GM21360 (cell line): ENCODE results near the gene ZNF804B.
A peak's percentile ranks its signal among the peaks of the same experiment; 100 is the strongest.

ENCODE experiments used
- ATAC-seq: cut with Tn5 transposase; IDR thresholded peaks from one replicate; pipeline ENCODE4 v1.9.1; 2021; ENCODE audit warnings: mild to moderate bottlenecking, moderate library complexity; ENCODE audit not compliant: unreplicated experiment

ZNF804B gene

DNA sequence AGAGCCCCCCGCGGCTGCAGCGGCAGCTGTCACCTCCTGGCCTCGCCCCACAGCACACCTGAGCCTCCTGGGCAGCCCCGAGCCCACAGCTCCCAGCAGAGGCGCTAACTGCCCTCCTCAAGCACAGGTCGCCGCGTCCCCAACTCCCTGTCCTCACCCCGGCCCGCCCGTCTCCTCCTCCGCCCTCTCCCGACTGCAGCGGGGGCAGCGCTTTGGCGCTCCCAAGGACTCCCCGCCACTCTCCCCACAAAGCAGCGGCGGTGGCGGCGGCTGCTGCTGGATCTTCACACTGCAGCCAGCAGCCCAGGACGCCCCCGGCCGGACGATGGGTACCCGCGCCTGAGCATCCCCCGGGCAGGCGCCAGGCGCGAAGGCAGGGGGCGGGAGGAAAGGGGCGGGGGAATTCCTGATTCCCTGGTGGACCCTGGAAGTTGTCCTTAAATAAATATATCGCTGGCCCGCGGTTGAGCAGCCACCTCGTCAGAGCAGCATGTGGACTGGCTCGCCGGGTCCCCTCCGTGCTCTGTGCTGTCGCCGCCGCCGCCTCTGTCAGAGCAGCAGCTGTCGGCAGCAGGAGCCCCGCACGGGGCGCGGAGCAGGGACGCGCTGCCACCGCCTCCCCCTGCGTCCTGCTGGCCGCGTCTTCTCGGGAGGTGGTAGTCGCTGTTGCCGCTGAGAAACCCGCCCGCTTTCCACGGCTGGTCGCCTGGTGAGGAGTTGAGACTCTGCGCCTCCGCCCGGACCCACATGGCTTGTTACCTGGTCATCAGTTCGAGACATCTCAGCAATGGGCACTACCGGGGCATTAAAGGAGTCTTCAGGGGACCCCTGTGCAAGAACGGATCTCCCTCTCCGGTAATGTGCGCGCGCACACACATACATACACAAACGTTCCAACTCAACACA, at the start of gene ZNF804B:
ZNF804B (plus strand) TSS at position 471 of the 906 bp plus-strand sequence; CDS start at position 748, 277 bp downstream.
- no peak for ATAC-seq

DNA sequence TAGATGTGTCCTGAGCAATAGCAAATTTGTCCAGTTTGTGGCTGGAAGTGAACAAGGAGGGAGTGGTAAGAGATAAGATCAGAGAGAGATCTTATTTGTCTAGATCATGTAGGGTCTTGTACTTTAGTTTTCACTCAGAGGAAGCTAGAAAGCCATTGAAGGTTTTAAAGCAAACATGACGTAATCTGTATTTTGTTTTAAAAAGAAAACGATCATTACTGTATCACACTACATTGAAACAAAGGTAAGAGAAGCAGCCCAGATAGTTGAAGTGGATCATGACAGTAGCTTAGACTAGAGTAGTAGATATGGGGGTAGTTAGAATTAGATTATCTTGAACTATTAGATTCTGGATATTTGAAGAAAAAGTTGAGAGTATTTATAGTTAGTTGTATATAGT, 23.6 kb upstream of the ZNF804B start:
- ATAC-seq = no peak

DNA sequence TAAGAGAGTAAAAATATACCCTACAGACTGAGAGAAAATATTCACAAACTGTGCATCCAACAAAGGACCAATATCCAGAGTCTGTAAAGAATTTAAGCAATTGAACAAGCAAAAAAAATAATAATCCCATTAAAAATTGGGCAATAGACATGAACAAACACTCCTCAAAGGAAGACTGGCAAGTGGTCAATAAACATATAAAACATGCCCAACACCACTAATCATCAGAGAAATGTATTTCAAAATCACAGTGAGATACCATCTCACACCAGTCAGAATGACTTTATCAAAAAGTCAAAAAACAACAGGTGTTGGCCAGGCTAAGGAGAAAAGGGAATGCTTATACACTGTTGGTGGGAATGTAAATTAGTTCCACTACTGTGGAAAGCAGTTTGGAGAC, 21.9 kb upstream of the ZNF804B start:
- ATAC-seq = no peak

DNA sequence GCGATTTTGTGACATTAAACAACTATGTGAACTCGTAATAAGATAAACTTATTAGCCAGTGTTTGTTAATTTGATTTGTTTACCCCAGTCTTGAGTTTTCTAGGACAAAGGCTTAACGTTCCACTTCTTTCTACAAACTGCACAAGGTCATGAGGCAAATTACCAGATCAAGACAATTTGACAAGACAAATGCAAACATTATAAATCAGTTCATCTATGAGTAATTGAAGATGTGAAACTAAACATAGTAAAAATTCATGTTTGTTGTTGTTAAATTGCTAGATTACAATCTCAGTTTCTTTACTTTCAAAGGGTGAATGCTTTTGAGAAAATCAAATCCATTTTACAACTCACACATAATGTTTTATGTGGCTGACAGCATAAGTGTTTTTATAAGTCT, 13.4 kb upstream of the ZNF804B start:
- ATAC-seq = no peak

DNA sequence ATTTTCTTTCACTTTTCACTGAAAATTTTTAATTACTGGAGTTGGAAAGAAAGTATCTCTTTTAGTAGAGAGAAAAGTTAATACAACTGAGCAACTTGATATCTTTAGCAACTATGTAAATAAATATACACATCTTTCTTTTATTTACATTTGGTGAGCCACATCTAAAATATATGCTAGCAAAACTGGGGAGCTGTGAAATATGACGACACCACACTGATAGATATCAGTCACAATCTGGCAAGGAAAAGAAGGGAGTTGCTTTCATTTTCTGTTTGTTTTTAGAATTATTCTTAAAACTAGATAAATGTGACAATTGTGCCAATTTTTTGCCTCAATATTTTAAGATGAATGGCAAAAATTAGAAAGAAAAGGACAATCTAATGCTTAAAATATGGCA, 2.7 kb upstream of the ZNF804B start:
- no peak for ATAC-seq

DNA sequence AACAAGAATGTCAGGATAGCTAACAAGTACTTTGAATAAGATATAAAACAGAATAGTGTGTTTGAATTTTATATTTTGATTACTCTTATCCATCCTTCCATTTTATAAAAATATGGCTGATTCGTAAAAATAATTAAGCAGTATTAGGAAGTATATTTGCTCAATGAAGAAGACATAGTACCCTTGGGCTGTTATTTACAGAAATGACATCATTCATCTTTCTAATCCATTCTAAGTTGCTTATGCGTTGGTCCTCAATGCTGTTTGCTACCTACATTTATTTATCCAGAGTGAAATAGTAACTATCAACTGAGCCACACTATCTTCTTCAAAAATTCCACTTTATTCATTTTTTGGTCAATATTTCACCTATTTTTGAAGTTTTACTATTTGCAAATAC, 2.1 kb upstream of the ZNF804B start:
- ATAC-seq = no peak

DNA sequence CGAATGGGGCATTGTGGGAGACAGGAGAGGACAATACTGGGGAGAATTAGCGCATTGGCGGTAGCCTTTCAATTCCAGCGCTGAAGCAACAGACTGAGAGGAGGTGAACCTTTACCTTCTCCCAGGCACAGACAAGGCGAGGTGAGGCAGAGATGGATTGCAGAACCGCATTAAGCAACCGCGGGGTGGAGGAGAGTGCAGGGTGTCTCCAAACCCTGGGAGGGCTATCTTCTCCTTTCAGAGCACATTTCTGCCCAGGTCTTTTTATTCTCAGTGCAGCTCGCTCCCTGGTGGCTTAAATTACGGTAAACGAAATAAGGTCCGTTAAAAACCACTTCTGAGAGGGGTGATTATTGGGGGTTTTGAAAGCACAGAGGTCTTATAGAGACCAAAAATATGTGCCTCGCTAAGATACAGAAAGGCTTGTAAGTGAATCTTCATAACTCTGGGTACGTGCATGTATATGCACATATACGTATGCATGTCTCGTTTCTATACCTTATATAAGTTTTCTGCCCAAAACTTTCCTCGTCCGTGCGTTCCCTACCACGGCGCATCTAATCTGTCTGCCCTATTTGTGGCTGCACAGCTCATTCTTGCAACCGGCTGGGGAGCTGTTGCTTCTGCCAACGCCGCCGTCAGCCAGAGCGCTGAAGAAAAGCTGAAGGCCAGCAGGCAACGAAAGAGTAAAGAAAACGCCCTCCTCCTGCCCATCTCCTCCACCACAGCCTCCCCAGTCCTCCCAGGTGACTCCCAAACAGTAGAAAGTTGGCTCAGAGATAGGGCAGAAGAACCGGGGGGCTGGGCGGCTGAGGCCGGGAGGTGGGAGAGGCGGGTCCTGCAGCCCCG, 895 bp upstream of the ZNF804B start:
- ATAC-seq = no peak

DNA sequence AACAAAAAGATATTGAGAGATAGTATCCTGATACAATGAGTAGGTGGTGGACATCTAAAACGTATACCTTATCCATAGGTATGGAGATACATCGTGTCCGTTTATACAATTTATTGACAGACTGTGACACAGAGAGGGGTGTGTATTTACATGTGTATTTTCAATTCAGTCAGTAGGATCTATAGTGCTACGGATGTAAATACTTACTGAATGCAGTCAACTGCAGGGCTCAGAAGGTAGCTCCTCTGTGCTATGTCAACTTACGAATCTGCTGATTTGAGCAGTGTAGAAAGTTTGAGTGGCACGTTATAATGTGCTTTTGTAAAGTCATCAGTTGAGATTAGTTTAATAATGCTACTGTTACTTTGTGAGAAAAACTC, 626 bp downstream of the ZNF804B start:
- no peak for ATAC-seq

DNA sequence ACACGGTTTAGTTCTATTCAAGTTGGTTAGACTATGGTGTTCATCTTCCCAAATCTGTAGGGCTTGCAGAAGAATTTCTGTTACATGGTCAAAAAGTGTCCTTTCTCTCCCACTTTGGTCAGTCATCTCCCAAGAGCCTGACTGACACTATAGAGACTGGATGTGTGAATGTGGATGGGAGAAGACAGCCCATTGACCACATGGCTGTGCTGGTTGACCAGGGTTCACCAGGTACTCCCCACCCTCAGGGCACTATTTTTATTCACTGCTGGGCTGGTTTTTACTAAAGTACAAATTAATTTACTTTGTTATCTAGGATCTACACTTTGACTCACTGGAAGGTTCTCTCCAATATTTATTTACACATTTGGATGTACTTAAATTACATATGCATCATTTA, 2.3 kb downstream of the ZNF804B start:
- ATAC-seq = no peak

DNA sequence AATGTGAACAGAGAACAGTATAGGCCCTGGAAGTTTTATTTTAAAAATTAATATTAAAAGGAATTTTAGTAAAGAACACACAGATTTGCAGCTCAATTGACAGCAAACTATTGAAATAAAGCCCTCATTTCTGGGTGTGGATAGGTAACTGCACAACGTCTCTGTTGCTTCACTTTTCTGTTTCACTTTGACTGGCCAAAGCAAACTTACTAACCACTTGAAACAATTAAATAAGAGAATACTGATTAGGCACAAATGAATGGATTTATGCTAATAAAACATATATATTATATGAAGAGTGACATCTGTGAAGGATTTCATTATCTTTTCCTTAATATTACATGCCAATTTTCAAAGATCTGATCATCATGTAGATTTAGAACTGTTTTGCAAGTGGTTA, 11.9 kb downstream of the ZNF804B start:
- ATAC-seq = peak; percentile 62

DNA sequence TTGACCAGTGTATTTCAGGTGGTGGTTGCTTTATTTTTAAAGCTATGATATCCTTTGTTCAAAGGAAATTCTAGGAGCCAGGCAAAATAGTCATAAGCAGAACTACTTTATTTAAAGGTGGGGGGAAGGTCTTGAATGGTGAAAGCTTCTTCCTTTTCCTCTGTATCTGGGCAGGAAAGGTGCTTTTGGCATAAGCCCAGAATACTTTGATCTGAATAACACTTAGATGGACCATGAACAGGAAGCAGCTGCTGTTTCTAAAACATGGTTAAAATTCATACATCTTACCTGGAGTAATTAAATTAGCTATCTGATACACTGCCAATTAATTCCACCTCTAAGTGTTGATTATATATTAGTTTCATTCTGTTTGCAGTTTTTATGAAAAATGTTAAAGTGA, 13.3 kb downstream of the ZNF804B start:
- no peak for ATAC-seq

DNA sequence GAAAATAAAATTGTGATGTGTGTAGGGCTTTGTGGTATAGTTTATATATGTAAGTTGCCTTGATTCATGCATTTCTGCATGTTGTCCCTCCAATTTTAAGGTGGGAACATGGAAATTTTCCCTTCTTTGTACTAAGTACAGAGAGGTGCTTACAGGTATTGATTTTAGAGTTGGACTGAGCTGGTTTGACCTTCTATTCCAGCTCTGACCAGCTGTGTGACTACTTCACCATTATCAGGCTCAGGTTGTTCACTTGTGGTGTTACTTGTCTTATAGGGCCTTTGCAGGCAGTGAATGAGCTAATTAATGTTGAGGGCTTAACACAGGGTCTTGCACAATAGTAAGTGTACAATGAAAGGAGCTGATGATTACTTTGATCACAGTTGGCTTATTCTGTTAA, 16.3 kb downstream of the ZNF804B start:
- no peak for ATAC-seq

DNA sequence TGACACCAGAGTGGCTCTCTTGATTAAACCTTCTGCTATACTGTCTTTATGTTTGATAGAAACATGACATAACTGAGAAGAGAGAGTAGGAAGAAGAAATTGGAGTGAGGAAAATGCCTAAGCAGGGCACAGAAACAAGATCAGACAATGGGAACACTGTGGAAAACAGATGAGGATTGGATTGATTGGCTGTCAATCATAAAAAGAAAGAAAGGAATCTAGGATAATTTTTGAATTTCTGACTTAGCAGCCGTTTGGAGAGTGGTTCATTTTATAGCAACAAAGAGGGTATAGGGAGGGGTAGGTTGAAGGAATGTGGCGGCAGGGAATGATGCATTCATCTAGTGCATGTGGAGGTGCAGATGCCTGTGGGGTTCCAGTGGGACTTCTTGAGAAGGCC, 28.3 kb downstream of the ZNF804B start:
- no peak for ATAC-seq

DNA sequence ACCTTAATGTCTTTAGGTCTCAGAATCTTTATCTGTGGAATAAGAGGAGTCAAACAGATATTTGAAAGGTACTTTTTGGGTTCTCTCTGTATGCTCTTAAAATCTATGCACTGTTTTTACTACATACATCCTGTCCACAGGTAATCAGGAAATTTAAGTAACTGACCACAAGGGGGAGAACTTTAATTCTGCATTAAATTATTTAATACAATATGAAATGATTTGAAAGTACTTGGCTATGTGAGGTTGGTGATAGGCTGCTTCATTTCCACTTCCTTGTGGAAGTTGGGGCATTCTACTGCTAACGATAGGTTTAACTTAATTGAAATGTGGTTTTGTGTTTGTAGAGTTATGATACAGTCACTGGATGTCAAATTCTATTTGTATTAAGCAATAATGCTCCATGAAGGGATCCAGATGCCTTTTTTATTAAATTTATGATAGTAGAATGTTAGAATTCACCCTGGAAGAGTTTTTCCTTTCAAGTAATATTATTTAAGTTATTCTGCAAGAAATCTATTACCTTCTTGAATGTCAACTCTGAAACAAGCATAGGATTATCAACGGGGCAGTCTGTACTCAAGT, 30.1 kb downstream of the ZNF804B start:
- ATAC-seq = peak; percentile 54

DNA sequence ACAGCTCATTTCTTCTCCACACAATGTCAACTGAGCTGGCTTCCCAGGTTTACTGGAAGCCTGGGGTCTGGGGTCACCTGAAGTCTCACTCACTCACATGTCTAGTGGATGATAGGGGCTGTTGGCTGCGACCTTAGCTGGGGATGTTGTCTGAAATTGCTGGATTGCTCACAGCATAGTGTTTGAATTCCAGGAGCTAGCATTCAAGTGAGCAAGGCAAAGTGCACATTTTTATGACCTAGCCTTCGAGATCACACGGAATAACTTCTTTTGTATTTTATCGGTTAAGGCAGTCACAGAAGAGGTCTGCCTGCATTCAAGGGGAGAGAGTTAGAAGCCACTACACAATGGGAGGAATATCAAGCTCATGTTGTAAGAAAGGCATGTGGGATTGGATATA, 32.4 kb downstream of the ZNF804B start:
- ATAC-seq = no peak

DNA sequence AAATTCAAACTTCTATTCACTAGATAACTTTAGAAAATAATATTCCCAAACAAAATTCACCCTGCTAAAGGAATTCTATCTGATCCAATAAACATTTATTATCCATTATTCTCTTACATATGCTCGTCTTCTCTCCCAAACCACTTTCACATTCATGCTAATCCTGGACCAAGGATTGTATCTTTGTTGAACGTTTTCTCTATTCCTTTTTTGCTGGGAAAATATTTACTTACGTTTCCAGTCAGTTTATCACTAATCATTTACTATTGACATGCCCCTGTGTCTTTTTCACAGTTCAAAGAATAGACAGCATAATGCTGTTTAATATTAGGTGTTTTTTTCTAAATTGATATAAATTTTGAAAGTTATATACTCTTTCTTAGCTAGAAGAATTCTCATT, 32.9 kb downstream of the ZNF804B start:
- ATAC-seq = no peak

DNA sequence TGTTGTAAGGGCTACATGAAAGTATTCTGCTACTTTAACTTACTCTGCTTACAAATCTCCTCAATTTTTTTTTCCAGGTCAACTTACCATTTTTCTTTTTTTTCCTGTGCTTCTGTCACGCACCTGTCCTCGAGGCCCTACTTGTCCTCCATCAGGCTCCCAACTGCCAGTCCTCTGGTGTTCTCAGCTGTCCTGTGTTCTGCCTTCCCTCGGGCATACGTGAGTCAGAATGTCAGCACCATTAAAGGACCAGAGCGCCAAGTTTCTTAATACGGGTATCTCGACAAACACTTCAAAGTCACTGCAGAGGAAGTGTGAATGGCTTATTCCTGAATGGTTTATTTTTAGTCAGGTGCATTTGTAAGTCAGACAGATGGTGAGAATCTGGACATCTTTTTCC, 36.1 kb downstream of the ZNF804B start, which contains the start of gene TEX47:
TEX47 (minus strand) TSS at position 185 of the 400 bp plus-strand sequence. CDS start 795 bp downstream, outside the sequence.
- ATAC-seq = no peak

DNA sequence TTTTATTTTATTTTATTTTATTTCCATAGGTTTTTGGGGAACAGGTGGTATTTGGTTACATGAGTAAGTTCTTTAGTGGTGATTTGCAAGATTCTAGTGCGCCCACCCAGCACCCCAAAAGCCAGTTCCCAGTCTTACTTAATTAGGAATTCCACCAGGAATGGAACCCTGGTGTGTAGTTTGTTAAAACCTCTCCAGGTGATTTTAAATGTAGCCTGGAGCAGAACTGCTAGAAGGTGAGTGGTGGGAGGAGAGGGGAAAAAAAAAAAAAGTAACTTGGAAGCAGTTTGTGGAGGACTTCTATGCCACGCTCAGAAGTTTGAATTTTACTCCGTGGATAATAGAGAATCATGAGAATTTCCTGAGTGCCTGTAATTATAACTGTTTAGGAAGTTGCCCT, 41.5 kb downstream of the ZNF804B start:
- ATAC-seq = no peak

DNA sequence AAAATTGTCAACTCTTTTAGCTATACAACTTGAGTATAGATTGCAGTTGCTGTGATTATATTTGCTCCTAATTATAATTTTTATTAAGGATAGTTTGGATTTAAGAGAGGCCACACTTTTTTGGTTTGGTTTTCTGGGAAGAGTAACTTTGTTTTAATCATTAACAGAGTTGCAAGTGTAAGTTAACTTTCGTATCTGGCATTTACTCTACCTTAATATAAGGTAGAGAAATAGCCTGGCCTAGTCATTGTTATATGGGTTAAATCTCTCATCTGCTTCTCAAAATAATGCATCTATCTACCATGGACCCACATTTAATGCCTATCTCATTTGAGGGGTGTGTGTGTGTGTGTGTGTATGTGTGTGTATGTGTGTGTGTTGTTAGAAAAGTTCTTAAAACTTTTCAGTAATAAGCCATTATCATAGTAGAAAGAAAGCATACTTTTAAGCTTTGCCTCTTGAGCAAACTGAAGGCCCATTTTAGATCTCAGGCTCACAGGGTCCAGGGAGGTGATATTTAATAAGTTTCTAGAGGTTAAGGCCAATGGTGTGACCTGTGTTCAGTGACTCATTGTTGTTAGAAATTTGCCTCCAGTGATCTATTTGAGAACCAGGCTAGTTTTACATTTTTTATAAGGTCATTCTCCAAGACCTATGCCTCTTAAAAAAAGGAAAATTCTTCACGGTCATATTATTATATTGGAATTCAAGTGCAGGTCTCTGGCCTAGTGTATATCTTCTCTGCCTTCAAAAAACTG, 47.0 kb downstream of the ZNF804B start:
- no peak for ATAC-seq

DNA sequence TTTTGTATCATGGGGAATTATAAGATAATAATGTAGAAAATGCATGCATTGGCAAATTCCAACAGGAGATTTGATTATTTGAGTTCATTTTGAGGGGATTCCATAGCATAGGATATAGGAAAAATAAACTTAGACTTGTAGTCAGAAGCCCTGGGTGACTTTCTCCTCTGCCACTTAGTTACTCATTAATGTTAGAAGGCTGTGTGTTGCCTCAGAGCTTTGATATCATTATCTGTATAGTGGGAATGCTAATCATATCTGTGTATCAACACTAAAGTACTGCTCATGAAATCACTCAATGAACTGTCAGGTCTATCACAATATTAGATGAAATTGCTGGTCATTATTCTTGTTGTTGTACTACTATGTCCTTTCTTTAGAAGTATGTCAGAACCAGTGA, 59.1 kb downstream of the ZNF804B start:
- no peak for ATAC-seq

DNA sequence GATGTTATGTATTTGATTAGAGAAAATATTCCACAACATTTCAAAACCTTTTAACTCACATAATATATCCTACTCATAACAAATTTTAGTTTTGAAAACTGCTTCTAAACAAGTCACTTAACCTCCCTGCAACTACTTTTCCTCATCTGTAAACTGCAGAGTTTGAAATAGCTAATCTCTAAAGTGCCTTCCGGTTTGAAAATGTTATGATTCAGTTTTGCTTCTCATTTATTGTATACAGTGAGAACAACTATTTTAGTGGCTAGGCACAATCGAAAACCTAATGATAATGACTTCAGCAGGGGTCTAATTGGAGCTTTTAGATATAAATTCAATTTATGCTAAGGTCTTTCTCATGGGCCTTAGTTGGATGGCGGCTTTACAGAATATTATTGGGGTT, 66.7 kb downstream of the ZNF804B start:
- ATAC-seq = no peak
